ENCODE data around the gene B4GALT2.

Gene B4GALT2

GRCh38 chr1:43978551-43979260, at the start of gene B4GALT2:
Gene B4GALT2 (plus strand): TSS chr1:43979210. CDS start chr1:43981161, 1,951 bp downstream.
- intact Hi-C loops (cut with DNase I; ENCODE audit: low total_unique reads), result no loop called here
- Histone ChIP-seq H3K27me3 (no peaks in the 10 kb centered on the region), H3K4me3 (peak within 1 kb of the TSS; percentile 64 to 93), H3K27ac (peak within 1 kb of the TSS; percentile 63 to 74), H3K9me3 (no peaks in the 10 kb centered on the region), H3K4me1 (peaks cover 0 to 56% (median 44%) of the 10 kb centered on the region in 4 donors), H3K36me3 (peaks cover 12 to 22% (median 15%) of the 10 kb centered on the region in 3 donors)
- TF ChIP-seq CTCF (IDR thresholded peaks at IDR 0.05), result no peak
- no peak for DNase-seq

GRCh38 chr1:43930168-43930948, 48.7 kb upstream of the B4GALT2 start:
- intact Hi-C loops (cut with DNase I; ENCODE audit: low total_unique reads), result no loop called here
- DNase-seq, result no peak
- no peak overlapping the region for H3K27ac ChIP-seq
- peaks cover 0 to 30% (median 21%) of the 10 kb centered on the region in 3 donors for H3K36me3 ChIP-seq
- no peak overlapping the region for H3K4me3 ChIP-seq
- H3K9me3 ChIP-seq, result no peaks in the 10 kb centered on the region
- H3K27me3 ChIP-seq, result peaks cover 0 to 7% of the 10 kb centered on the region in 2 donors
- no peak for TF ChIP-seq CTCF (IDR thresholded peaks at IDR 0.05)
- peaks cover 0 to 28% (median 18%) of the 10 kb centered on the region in 4 donors for H3K4me1 ChIP-seq

- intact Hi-C loops (cut with DNase I; ENCODE audit: low total_unique reads), result no loop called here
Measured at GRCh38 chr1:43930949-43931275, 48.1 kb upstream of the B4GALT2 start.

GRCh38 chr1:43931711-43932660, 47.0 kb upstream of the B4GALT2 start:
- intact Hi-C loops (cut with DNase I; ENCODE audit: low total_unique reads), result no loop called here
- Histone ChIP-seq H3K4me1 (peaks cover 0 to 41% (median 27%) of the 10 kb centered on the region in 4 donors), H3K9me3 (no peaks in the 10 kb centered on the region), H3K27me3 (peaks cover 0 to 13% of the 10 kb centered on the region in 2 donors), H3K27ac (no peak overlapping the region), H3K4me3 (no peak overlapping the region), H3K36me3 (peaks cover 0 to 18% (median 9%) of the 10 kb centered on the region in 3 donors)
- no peak for TF ChIP-seq CTCF (IDR thresholded peaks at IDR 0.05)
- no peak for DNase-seq

More at GRCh38 chr1:43930949-43931275, 48.1 kb upstream of the B4GALT2 start:
- TF ChIP-seq CTCF (IDR thresholded peaks at IDR 0.05), result no peak
- H3K27me3 ChIP-seq, result peaks cover 0 to 11% of the 10 kb centered on the region in 2 donors
- H3K9me3 ChIP-seq, result no peaks in the 10 kb centered on the region
- no peak for DNase-seq
- H3K4me1 ChIP-seq, result peaks cover 0 to 32% (median 23%) of the 10 kb centered on the region in 4 donors
- no peak overlapping the region for H3K4me3 ChIP-seq
- no peak overlapping the region for H3K27ac ChIP-seq
- H3K36me3 ChIP-seq, result peaks cover 0 to 26% (median 17%) of the 10 kb centered on the region in 3 donors

- no peak for DNase-seq
- intact Hi-C loops (cut with DNase I; ENCODE audit: low total_unique reads), result no loop called here
- Histone ChIP-seq H3K4me1 (peaks cover 0 to 41% (median 27%) of the 10 kb centered on the region in 4 donors), H3K4me3 (peak overlapping the region; percentile 44 to 51), H3K9me3 (no peaks in the 10 kb centered on the region), H3K27me3 (peaks cover 0 to 13% of the 10 kb centered on the region in 2 donors), H3K27ac (no peak overlapping the region), H3K36me3 (peaks cover 0 to 18% (median 9%) of the 10 kb centered on the region in 3 donors)
- no peak for TF ChIP-seq CTCF (IDR thresholded peaks at IDR 0.05)
Measured at GRCh38 chr1:43932786-43933385, 46.1 kb upstream of the B4GALT2 start.
